Lung (tissue), 12 donors: ENCODE results near the gene IQCB1. TPM values are rescaled to one million over a fixed set of nuclear protein-coding genes. Genes with fewer than 3 reads are reported as not detected.

Source experiments
- ATAC-seq: fragments of 200-7000 bp; cut with Tn5 transposase; one replicate; pipeline ENCODE4 v1.9.1; 2020; ENCODE audit warnings: moderate number of reproducible peaks; ENCODE audit not compliant: insufficient read depth, low FRiP score
- DNase-seq, 3 donors: peaks; one replicate each; pipeline ENCODE4 v3.0.0-alpha.2; 2013 to 2017
- H3K27ac ChIP-seq, 2 donors: one replicate each; pipeline ENCODE4 v1.5.1; 2013; ENCODE audit warnings: mild to moderate bottlenecking in 2 of 2, moderate library complexity in 2 of 2, control low read depth in 1 of 2, inconsistent platforms in 1 of 2, low read depth in 1 of 2, low read length in 1 of 2
- H3K27me3 ChIP-seq, 3 donors: one replicate each; pipeline ENCODE4 v1.5.1; 2013; ENCODE audit warnings: low read length in 2 of 3; ENCODE audit not compliant: control insufficient read depth in 3 of 3, insufficient read depth in 3 of 3
- H3K36me3 ChIP-seq, 4 donors: one replicate each; pipeline ENCODE4 v1.5.1; 2013; ENCODE audit warnings: low read length in 4 of 4, mild to moderate bottlenecking in 1 of 4, moderate library complexity in 1 of 4; ENCODE audit not compliant: control insufficient read depth in 4 of 4, insufficient read depth in 4 of 4
- H3K4me1 ChIP-seq, 5 donors: one replicate each; pipeline ENCODE4 v1.5.1; 2013; ENCODE audit warnings: low read length in 5 of 5, mild to moderate bottlenecking in 2 of 5, moderate library complexity in 1 of 5; ENCODE audit not compliant: control insufficient read depth in 5 of 5, insufficient read depth in 5 of 5
- H3K4me3 ChIP-seq: one replicate; pipeline ENCODE4 v1.5.1; 2013; ENCODE audit warnings: mild to moderate bottlenecking, control low read depth, moderate library complexity
- H3K9ac ChIP-seq, 2 donors: one replicate each; pipeline ENCODE4 v1.5.1; 2013; ENCODE audit warnings: low read length in 2 of 2, control low read depth in 1 of 2; ENCODE audit not compliant: insufficient read depth in 1 of 2
- H3K9me3 ChIP-seq, 4 donors: one replicate each; pipeline ENCODE4 v1.5.1; 2013; ENCODE audit warnings: low read length in 3 of 4, mild to moderate bottlenecking in 1 of 4, moderate library complexity in 1 of 4; ENCODE audit not compliant: control insufficient read depth in 4 of 4, insufficient read depth in 3 of 4
- WGBS, 2 donors: extraction: QIAGEN DNeasy Blood & Tissue Kit; methylation state at CpG; one replicate each; pipeline ENCODE4 v1.1.7; 2013; 5-methylcytosine and 5-hydroxymethylcytosine counted together
- polyA plus RNA-seq, 2 donors: library from polyadenylated mRNA; stranded (reverse); fragments of 200-250 nt; gene quantifications; one replicate each; pipeline ENCODE4 v1.2.1, GENCODE V29; 2013
- total RNA-seq, 2 donors: library from RNA; depleted of rRNA in 1 of 2; stranded (reverse); fragments of >200 nt in 1 of 2; gene quantifications; one replicate each; pipeline ENCODE4 v1.2.1, GENCODE V29; 2014 to 2021
- TF ChIP-seq, protein P1 (sequence below): IDR thresholded peaks from 2 replicates; pipeline ENCODE4 v1.5.1; 2012; ENCODE audit warnings: mild to moderate bottlenecking; ENCODE audit errors: control extremely low read depth, extremely low read depth
- donor health status: control.
- donor health status: control.
- donor health status: Bipolar disorder and iron deficiency.
- donor health status: healthy.
- donor health status: DM: yes; HTN: yes; CAD: no.

The IQCB1 gene
- total and polyA plus RNA-seq, 4 donors = 11.7 to 30.7 (median 15.1) TPM

DNA sequence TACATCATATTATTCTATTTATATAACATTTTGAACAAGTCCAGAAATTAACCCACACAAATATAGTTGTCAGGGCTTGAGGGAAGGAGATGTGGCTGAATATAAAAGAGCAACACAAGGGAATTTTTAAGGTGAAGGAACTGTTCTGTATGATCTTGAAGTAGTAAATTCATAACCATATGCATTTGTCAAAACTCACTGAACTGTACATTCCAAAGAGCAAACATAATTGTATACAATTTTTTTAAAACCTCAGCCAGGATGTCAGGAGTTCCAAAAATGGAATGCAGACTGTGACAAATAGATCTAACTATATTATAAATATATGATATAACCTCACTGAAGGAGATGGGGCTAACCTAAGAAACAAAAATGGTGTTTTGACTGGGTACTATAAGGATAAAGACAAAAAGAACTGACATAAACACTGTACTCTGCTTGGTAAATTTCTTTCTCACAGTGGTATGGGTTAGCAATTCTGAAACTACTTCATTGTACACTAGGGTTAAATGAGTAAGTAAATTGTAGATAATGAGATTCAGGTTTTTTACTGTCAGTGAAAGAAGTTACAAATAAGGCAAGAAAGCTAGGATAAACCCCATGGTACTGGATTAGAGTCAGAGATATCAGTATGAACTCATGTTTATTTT, 99.7 kb downstream of the IQCB1 start:
- H3K4me3 ChIP-seq = no peak overlapping the region
- H3K9me3 ChIP-seq = no peaks in the 10 kb centered on the region
- peaks cover 0 to 11% (median 0%) of the 10 kb centered on the region in 5 donors for H3K4me1 ChIP-seq
- H3K27ac ChIP-seq = no peak overlapping the region
- TF ChIP-seq, protein P1, sequence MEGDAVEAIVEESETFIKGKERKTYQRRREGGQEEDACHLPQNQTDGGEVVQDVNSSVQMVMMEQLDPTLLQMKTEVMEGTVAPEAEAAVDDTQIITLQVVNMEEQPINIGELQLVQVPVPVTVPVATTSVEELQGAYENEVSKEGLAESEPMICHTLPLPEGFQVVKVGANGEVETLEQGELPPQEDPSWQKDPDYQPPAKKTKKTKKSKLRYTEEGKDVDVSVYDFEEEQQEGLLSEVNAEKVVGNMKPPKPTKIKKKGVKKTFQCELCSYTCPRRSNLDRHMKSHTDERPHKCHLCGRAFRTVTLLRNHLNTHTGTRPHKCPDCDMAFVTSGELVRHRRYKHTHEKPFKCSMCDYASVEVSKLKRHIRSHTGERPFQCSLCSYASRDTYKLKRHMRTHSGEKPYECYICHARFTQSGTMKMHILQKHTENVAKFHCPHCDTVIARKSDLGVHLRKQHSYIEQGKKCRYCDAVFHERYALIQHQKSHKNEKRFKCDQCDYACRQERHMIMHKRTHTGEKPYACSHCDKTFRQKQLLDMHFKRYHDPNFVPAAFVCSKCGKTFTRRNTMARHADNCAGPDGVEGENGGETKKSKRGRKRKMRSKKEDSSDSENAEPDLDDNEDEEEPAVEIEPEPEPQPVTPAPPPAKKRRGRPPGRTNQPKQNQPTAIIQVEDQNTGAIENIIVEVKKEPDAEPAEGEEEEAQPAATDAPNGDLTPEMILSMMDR = no peak
- ATAC-seq (no peak), DNase-seq (no peak)
- no peak overlapping the region for H3K9ac ChIP-seq
- H3K36me3 ChIP-seq = peaks cover 0 to 2% (median 1%) of the 10 kb centered on the region in 4 donors
- no peaks in the 10 kb centered on the region for H3K27me3 ChIP-seq

DNA sequence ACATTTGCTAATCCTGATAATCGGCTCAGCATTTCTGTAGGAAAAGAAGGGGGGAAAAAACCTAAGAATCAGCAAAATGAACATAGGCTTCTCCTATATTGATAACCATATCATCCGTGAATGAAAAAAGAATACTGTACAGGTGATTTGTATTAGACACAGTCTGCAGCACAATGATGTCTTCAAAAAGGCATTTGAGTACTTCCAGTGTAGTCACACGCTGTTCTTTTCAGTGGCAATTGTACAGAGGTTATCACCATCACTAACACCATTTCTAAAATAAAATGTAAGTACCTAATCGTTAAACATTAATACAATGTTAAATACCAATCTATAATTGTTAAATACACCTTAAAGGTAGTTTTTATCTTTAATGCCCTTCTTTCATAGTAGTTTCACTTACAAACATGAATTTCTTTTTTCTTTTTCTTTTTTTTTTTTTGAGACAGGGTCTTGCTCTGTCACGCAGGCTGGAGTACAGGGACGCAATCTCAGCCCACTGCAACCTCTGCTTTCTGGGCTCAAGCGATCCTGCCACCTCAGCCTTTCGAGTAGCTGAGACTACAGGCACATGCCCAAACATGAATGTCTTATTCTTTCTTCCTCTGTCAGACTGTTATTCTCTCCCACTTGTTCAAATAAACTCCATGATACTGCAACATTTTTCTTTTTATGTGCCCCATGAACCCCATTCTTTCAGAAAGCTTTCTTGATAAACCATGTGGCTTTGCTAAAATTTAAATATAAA, 103.7 kb downstream of the IQCB1 start:
- H3K27me3 ChIP-seq = no peaks in the 10 kb centered on the region
- H3K9me3 ChIP-seq = no peaks in the 10 kb centered on the region
- DNase-seq = no peak
- ATAC-seq = no peak
- H3K36me3 ChIP-seq = peaks cover 3 to 19% (median 10%) of the 10 kb centered on the region in 4 donors
- TF ChIP-seq, protein P1 = no peak
- no peak overlapping the region for H3K4me3 ChIP-seq
- peaks cover 0 to 6% (median 0%) of the 10 kb centered on the region in 5 donors for H3K4me1 ChIP-seq
- 90 to 94% methylated on average over 8 of the region's 8 CpGs for WGBS, 2 donors
- no peak overlapping the region for H3K27ac ChIP-seq
- no peak overlapping the region for H3K9ac ChIP-seq

DNA sequence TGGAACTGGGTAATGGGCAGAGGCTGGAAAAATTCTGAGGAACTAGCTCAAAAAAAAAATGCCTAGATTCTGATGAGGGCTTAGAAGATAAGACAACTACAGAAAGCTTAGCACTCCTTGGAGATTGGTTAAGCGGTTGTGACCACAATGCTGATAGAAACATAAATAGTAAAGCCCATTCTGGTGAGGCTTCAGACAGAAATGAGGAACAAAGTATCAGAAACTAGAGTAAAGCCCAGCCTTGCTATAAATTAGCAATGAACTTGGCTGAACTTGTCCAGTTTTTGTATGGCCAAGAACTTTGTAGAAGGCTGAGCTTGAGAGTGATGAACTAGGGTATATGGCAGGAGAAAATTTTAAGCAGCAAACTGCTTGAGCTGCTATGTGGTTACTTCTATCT, 110.7 kb downstream of the IQCB1 start:
- DNase-seq = no peak
- no peak for ATAC-seq

More for the DNA sequence above, 110.7 kb downstream of the IQCB1 start:
- Histone ChIP-seq H3K36me3 (peaks cover 22 to 68% (median 44%) of the 10 kb centered on the region in 4 donors), H3K27ac (no peak overlapping the region), H3K27me3 (no peaks in the 10 kb centered on the region), H3K4me1 (peaks cover 0 to 6% (median 0%) of the 10 kb centered on the region in 5 donors), H3K4me3 (no peak overlapping the region), H3K9ac (no peak overlapping the region), H3K9me3 (peaks cover 0 to 2% (median 0%) of the 10 kb centered on the region in 4 donors)
- TF ChIP-seq, protein P1 = no peak
- 60 to 82% methylated on average over 1 of the region's 1 CpG for WGBS, 2 donors
